Stimulated activated CD8-positive, alpha-beta memory T cell treated with anti-CD3 and anti-CD28 coated beads, Interleukin-4, amount 100 ng/mL, for 4 hours (primary cell): ENCODE measurements around the gene TXNIP.

Experiments
- DNase-seq, 2 donors: peaks; one replicate each; pipeline ENCODE4 v3.0.0-alpha.2; 2020; ENCODE audit warnings: low read depth in 2 of 2, low spot score in 1 of 2

Gene TXNIP

GRCh38 chr1:146012703-146013558 lies 16.6 kb upstream of the TXNIP start:
- DNase-seq = no peak

GRCh38 chr1:146010126-146010738 lies 13.9 kb upstream of the TXNIP start:
- no peak for DNase-seq

GRCh38 chr1:146007489-146008133 lies 11.2 kb upstream of the TXNIP start:
- no peak for DNase-seq

GRCh38 chr1:146001709-146002108 lies 5.3 kb upstream of the TXNIP start:
- no peak for DNase-seq

GRCh38 chr1:145999321-146000024 lies 3.1 kb upstream of the TXNIP start:
- no peak for DNase-seq

- no peak for DNase-seq
Measured at GRCh38 chr1:145997718-145998023, 1.3 kb upstream of the TXNIP start.

GRCh38 chr1:145997016-145997717 lies 788 bp upstream of the TXNIP start:
- no peak for DNase-seq

- no peak for DNase-seq
Measured at GRCh38 chr1:145995964-145996432, 381 bp downstream of the TXNIP start.

GRCh38 chr1:145995148-145995881 lies 1.1 kb downstream of the TXNIP start:
- no peak for DNase-seq

GRCh38 chr1:145994391-145995120 lies 1.8 kb downstream of the TXNIP start:
- no peak for DNase-seq

GRCh38 chr1:145993618-145994390 lies 2.6 kb downstream of the TXNIP start:
- DNase-seq = no peak

- no peak for DNase-seq
Measured at GRCh38 chr1:145992958-145993617, 3.3 kb downstream of the TXNIP start.

- DNase-seq = no peak
Measured at GRCh38 chr1:145992502-145992936, 3.9 kb downstream of the TXNIP start.

- DNase-seq = no peak
Measured at GRCh38 chr1:145991735-145992412, 4.5 kb downstream of the TXNIP start.

GRCh38 chr1:145990249-145990855 lies 6.0 kb downstream of the TXNIP start:
- no peak for DNase-seq

- DNase-seq = no peak
Measured at GRCh38 chr1:145988773-145989172, 7.6 kb downstream of the TXNIP start.

- no peak for DNase-seq
Measured at GRCh38 chr1:145987926-145988325, 8.5 kb downstream of the TXNIP start.
